ENCODE measurements around the gene SGMS1.
"Not testable (repeated sequence)": the region's sequence is repeated elsewhere in the genome, so short reads cannot be mapped to it uniquely, and the experiment has no call there.

Gene SGMS1

DNA sequence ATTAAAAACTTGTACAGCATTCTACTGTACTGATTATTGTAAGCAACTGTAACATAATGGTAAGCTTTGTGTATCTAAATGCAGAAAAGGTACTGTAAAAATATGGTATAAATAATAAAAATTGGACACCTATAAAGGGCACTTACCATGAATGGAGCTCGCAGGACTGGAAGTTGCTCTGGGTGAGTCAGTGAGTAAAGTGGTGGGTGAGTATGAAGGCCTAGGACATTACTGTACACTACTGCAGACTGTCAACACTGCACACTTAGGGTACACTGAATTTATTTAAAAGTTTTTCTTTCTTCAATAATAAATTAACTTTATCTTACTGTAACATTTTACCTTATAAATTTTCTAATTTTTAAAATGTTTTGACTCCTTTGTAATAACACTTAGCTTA is 253.8 kb downstream of the SGMS1 start:
- DNase-seq (ENCODE audit: low spot score), result no peak

DNA sequence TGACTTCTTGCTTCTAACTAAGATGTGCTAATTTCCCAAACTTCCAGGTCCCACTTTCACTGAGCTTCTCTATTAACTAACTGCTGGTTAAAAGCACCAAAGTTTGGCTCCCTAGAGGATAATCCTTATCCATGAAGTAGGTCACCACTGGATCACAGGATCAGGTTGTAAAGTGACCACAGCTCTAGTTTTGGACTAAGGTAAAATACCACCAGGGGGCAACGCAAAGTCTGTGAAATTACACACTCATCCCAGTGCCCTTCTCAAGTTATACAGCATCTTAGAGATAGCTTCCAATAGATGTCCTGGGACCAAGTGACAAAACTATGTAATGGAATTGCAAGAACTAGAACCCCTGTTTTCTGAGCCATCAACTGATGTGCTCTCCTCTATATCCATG is 256.0 kb downstream of the SGMS1 start:
- DNase-seq (ENCODE audit: low spot score), result no peak

DNA sequence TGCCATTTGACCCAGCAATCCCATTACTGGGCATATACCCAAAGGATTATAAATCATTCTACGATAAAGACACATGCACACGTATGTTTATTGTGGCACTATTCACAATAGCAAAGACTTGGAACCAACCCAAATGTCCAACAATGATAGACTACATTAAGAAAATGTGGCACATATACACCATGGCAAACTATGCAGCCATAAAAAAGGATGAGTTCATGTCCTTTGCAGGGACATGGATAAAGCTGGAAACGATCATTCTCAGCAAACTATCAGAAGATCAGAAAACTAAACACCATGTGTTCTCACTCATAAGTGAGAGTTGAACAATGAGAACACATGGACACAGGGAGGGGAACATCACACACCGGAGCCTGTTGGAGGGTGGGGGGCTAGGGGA is 257.3 kb downstream of the SGMS1 start:
- DNase-seq (ENCODE audit: low spot score), result not testable (repeated sequence)

DNA sequence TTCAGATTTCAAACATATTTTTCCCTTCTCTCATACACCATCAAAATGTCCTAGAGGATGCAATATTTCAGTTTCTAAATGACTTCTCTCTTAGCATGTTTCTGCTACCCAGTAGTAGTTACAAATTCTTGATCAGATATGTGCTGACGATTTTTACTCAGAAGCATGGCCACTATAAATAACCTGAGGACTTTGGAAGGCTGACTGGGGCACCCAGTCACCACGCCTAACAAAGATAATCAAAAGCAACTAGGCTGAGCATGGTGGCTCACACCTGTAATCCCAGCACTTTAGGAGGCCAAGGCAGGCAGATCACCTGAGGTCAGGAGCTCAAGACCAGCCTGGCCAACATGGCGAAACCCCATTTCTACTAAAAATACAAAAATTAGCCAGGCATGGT is 259.0 kb downstream of the SGMS1 start:
- not testable (repeated sequence) for DNase-seq (ENCODE audit: low spot score)

DNA sequence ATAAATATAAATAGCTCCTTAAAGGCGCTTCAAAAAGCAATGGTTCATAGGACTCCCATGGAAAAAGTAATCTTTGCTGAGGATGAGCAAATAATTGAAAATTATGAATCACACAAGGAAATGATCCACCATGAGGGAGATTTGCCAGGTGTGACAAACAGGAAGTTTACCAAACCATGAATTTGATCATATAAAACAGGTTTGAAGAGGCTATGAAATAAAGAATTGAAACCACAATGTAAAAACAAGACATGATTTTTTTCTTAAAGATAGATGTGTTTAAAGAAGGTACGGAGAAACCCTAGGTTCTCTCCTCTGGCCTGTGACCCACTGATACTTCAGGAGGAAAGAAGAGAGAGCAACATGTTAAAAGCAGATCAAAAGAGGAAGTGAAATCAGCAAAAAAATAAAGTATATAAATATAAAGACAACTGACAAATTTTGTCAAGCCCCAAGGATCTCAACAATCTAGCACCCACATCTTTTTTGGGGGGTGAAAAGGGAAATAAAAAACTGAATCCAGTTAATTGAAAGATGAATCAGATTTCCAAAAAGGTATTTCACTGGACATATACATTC is 261.1 kb downstream of the SGMS1 start:
- no peak for DNase-seq (ENCODE audit: low spot score)

DNA sequence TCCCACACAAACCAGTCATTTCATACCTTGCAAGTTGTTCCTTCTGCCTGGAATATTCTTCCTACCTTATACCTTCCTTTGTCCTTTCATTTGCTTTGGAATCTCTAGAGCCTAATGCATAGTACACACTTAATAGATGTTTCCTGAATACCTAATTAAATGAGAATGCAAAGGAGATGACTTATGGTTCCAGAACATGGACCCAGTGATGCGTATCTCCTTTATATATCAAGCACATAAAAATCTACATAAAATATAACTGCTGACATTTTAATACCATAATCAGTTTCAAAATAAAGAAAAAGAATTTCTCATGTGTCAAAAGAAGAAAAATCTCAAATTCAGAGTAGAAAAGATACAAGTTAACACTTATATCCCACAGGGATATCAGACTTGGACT is 261.8 kb downstream of the SGMS1 start:
- DNase-seq (ENCODE audit: low spot score), result no peak

DNA sequence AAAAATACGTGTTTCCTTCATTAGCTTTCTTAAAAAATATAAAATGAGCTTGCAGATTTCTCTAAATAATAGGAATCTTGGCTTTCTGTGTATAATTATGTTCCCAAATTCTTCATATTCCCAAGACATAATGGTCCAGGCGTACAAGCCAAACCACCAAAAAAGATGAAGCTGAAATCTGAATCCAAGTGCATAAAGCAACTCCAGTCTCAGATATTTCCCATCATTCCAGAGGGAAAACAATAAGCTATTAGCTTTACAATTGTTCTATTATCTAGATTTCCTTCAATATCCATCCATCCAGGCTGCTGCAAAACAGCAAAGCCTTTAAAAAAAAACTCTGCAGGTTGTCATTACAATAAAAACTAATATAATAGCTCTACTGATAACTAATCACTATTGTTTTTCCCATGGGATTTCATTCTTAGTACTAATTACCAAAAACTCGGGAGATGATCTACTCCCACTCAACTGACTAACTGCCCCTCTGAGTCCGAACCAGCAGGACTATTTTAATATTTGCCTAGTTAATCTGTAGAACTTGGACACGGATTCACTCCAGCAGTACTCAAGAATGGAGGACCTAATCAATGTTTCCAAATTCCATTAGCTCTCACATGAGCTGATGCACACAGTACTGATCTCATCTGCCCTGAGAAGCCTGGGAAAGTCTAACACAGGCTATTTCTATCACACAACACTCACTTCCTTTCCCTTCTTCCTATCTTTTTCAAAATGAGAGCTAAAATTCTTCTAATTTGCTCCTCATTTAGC is 263.5 kb downstream of the SGMS1 start:
- no peak for DNase-seq (ENCODE audit: low spot score)

DNA sequence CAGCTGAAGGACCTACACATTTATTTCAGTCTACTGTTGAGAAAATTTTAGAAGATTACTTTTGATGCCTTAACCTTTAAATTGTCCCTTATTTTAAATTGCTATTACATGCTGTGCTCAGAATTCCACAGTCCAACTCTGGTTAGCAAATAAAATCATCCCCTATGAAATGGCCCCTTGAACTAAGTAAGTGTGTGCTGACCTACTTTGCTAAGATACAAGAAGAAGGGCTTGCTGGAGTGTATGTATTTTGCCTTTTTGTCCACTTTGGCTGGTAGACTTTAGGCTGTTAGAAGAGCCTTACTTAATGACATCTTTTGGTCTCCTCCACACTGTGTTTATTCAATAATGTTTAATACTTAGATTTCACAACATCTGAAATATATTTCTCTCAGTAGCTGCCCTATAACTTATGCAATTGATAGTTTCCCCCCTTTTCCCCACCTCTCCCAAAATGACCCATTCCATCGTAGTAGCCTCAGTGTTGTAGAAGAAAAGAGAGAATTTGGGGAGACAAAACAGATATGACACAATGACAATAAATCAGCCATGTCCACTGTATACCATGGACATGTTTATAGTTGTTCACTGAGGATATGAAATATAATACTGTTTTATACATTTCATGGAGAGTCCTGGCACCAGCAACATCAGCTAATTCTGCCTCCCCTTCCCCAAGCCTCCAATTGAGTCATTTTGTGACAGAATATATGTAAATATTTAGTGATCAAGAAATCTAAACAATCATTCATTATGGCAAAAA is 264.6 kb downstream of the SGMS1 start:
- DNase-seq (ENCODE audit: low spot score), result no peak

DNA sequence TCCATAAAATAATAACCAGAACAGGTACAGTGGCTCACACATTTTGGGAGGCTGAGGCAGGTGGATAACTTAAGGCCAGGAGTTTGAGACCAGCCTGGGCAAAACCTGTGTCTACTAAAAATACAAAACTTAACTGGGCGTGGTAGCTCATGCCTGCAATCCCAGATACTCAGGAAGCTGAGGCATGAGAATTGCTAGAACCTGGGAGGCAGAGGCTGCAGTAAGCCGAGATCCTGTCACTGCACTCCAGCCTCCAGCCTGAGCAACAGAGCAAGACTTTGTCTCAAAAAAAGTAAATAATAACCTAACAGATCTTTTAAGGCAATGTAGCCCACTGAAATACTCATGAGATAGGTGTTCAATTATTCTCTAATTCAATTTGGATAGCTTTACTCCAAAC is 265.3 kb downstream of the SGMS1 start:
- no peak for DNase-seq (ENCODE audit: low spot score)

DNA sequence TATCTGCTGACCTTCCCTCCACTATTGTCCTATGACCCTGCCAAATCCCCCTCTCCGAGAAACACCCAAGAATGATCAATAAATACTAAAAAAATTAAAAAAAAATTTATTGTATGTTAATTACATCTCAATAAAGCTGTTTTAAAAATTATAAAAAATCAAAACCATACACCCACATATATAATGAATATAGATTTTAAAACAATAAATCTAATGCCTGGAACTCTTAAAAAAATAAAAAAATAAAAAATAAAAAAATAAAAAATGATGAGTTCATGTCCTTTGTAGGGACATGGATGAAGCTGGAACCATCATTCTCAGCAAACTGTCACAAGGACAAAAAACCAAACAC is 267.3 kb downstream of the SGMS1 start:
- DNase-seq (ENCODE audit: low spot score), result not testable (repeated sequence)

DNA sequence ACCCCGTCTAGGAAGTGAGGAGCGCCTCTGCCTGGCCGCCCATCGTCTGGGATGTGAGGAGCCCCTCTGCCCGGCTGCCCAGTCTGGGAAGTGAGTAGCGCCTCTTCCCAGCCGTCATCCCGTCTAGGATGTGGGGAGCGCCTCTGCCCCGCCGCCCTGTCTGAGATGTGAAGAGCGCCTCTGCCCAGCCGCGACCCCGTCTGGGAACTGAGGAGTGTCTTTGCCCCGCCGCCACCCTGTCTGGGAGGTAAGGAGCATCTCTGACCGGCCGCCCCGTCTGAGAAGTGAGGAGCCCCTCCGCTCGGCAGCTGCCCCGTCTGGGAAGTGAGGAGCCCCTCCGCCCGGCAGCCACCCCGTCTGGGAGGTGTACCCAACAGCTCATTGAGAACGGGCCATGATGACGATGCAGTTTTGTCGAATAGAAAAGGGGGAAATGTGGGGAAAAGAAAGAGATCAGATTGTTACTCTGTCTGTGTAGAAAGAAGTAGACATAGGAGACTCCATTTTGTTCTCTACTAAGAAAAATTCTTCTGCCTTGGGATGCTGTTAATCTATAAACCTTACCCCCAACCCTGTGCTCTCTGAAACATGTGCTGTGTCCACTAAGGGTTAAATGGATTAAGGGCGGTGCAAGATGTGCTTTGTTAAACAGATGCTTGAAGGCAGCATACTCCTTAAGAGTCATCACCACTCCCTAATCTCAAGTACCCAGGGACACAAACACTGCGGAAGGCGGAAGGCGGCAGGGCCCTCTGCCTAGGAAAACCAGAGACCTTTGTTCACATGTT is 267.9 kb downstream of the SGMS1 start:
- not testable (repeated sequence) for DNase-seq (ENCODE audit: low spot score)

DNA sequence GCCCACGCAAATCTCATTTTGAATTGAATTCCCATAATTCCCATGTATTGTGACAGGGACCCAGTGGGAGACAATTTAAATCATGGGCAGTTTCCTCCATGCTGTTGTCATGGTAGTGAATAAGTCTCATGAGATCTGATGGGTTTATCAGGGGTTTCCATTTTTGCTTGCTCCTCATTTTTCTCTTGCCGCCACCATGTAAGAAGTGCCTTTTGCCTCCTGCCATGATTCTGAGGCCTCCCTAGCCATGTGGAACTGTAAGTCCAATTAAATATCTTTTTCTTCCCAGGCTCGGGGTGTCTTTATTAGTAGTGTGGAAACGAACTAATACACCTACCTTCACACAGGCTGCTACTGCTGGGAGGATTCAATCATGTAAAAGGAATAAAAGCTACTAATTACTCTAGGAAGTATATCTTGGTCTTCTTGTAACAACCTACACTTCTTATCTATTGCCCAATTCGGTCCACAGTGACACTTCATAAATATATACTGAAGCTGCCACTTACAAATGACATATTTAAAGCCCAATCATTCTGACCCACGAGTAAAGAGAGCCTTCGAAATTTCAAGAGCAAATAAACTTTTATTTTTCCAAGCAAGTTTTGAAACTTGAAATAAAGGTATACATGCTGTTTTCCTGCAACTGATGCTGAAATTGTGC is 272.1 kb downstream of the SGMS1 start:
- no peak for DNase-seq (ENCODE audit: low spot score)

DNA sequence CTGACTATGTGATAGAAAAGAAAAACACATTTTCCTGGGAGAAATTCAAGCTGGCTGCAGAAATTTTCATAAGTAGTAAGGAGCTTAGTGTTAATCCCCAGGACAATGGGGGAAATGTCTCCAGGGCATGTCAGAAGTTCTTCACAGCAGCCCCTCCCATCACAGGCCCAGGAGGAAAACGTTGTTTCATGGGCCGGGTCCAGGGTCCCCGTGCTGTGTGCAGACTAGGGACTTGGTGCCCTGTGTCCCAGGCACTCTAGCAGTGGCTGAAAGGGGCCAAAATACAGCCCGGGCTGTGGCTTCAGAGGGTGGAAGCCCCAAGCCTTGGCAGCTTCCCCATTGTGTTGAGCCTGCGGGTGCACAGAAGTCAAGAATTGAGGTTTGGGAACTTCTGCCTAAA is 273.4 kb downstream of the SGMS1 start:
- no peak for DNase-seq (ENCODE audit: low spot score)

DNA sequence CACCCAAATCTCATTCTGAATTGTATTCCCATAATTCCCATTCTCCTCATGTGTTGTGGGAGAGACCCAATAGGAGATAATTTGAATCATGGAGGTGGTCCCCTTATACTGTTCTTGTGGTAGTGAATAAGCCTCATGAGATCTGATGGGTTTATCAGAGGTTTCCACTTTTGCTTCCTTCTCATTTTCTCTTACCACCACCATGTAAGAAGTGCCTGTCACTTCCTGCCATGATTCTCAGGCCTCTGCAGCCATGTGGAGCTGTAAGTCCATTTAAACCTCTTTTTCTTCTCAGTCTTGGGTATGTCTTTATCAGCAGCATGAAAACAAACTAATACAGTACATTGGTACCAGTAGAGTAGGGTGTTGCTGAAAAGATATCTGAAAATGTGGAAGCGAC is 274.2 kb downstream of the SGMS1 start:
- no peak for DNase-seq (ENCODE audit: low spot score)

DNA sequence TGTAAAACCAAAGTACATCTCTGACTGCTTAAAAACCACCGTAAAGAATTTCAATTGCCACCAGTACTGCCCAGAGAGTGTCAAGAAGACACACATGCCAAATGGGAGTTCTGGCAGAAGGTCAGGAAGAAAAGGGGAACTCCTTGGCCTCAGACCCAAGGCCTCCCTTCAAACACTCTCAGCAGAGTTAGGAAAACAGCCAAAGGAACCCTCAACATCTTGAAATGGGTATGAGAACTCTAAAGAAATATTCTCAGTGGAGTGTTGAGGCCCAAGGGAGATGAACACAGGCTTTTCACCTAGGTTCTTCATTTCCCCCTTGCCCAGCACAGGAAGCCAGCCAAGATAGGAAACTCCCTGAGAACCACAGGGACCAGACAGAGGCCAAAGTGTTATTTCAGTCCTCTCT is 276.4 kb downstream of the SGMS1 start:
- no peak for DNase-seq (ENCODE audit: low spot score)

DNA sequence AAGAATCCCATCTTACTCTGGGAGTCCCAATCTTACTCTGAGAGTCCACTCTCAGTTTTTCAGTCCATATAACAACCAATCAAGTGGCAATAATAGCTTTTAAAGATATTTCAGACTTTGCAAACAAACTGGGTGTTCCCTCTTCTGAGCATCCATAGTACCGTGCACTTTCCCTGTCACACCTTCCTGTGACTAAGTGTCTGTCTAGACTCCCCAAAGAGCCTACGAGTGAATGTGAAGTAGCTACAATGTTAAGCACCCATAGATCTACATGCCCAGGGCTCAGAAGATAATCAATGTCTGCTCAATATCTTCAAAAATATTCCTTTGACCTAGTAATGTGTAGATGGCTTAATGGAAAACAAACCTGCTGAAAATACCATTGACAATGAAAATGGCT is 276.8 kb downstream of the SGMS1 start:
- no peak for DNase-seq (ENCODE audit: low spot score)

DNA sequence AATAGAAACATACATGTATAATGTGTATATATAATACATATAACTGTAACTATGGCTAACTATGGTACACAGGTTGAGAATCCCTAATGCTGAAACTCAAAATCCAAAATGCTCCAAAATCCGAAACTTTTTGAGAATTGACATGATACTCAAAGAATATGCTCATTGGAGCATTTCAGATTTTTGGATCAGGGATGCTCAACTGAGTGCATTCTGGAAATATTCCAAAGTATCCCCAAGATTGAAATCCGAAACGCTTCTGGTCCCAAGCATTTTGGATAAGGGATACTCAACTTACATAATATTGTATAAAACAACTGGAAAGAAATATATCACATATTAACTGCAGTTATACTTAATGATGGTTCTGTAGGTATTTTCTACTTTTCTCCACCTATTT is 278.2 kb downstream of the SGMS1 start:
- no peak for DNase-seq (ENCODE audit: low spot score)

DNA sequence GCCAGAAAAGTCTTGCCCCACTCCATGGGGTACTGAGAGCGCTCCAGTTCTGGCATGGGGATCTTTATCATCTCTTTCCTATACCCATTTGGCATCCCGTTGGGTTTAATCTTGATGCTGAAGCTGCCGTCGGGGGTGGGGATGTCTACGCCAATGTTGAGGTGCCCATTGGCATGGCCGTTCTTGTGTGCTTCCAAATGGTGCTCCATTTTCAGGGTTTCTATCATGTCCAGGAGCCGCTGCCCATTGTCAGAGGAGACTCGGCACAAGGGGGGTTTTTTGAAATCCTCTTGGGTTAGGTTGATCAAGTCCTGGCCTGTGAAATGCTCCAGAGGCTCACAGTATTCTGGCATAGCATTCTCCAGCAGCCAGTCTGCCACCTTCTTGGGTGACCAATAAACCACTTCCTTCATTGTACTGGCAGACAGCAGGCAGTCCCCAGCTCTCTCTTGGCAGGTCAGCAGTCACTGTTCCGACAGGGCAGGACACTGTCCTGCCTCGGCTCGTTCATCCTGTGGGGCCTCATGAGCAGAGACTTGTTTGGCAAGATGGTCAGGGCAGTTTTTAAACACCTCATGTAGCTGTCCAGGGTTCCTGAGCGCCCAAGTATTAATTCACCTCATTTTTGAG is 279.9 kb downstream of the SGMS1 start:
- no peak for DNase-seq (ENCODE audit: low spot score)

DNA sequence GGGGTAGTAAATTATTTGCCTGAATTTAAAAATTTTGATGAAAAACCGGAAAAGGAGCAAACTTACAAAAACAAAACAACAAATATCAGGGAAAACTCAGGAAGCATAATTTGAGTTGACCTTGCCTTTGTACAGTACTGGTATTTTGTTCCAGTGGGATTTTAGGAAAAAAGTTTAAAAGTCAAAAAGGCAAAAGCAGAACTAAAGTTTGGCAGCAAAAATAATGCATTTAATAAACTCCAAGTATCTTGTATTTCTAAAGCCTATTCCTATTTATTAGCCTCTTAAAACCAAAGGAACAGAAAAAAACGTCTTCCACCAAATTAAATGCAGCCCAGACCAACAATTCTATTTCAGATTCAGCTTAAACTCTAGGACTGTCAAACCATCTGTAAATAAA is 281.8 kb downstream of the SGMS1 start:
- DNase-seq (ENCODE audit: low spot score), result no peak

DNA sequence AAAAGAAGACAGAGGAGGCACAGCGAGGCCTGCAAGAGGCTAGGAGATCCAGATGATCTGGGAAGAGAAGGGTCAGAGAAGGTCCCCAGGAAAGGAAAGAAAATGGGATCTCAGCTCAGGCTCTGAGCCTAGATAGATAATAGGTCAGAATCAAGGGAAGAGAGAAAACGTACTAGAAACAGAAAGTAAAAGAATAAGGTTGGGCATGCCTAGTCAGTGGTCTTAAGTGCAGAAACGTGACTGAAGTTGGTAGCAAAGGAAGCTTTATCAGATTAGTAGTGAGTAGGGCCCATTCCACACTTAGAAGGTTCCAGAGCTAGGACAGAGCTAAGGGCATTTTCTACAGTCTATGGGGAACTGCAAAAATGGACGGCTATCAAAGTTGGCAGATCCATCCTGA is 287.6 kb downstream of the SGMS1 start:
- DNase-seq (ENCODE audit: low spot score), result no peak

DNA sequence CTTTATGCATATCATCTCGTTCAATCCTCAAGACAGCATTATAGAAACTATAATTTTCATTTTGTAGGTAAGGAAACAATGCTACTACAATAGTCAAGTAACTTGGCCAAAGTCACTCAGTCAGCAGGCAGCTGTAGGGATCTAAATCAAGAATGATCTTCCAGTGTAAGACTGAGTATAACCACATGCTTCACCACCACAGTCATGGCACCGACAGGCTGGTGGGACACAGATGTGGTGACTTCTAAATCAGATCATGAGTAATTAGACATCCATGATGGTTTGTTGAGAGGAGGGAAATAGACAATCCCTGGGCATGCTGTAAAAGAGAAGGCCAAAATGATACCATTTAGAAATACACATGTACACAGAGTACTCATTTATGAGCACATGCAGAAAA is 288.4 kb downstream of the SGMS1 start:
- DNase-seq (ENCODE audit: low spot score), result no peak

DNA sequence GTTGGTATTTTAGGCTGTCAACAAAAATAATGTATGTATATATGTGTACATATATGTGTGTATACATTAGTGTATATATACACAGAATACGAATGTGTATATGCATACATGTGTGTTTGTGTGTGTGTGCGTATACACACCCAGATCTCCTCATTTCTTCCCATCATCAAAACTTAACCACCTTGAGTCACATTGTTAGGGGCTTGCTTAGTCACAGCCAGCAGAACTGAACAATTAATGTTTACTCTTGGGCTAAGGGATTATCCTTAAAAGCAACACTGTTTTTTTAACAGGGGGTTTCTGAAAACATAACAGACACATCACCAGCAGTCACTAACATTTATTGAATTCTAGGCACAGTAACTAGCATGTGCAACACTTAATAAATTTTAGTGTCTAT is 289.5 kb downstream of the SGMS1 start:
- DNase-seq (ENCODE audit: low spot score), result no peak

All from Ammon's horn (tissue), 1 donor.